HG02623 (cell line): ENCODE measurements around the gene SPATA31D3.
"Not testable (repeated sequence)": the region's sequence is repeated elsewhere in the genome, so short reads cannot be mapped to it uniquely, and the experiment has no call there.

Source experiments
- ATAC-seq: cut with Tn5 transposase; IDR thresholded peaks from one replicate; pipeline ENCODE4 v1.9.1; 2021; ENCODE audit warnings: moderate library complexity; ENCODE audit not compliant: unreplicated experiment

Gene SPATA31D3

GRCh38 chr9:81976351-81976750, 33.1 kb downstream of the SPATA31D3 start:
- ATAC-seq, result no peak

GRCh38 chr9:81979196-81979595, 35.9 kb downstream of the SPATA31D3 start:
- ATAC-seq, result no peak

- ATAC-seq, result no peak
Observed at GRCh38 chr9:81980568-81980967, 37.3 kb downstream of the SPATA31D3 start.

- ATAC-seq, result no peak
Observed at GRCh38 chr9:81981883-81982282, 38.6 kb downstream of the SPATA31D3 start.

GRCh38 chr9:81984928-81985327, 41.6 kb downstream of the SPATA31D3 start:
- no peak for ATAC-seq

- no peak for ATAC-seq
Observed at GRCh38 chr9:81986051-81986450, 42.8 kb downstream of the SPATA31D3 start.

- ATAC-seq, result not testable (repeated sequence)
Observed at GRCh38 chr9:81988472-81988871, 45.2 kb downstream of the SPATA31D3 start, which contains the start of gene SPATA31D1. TSS of gene SPATA31D1 (plus strand) at chr9:81988772. CDS start at chr9:81988819, 47 bp downstream.

- ATAC-seq, result no peak
Observed at GRCh38 chr9:81989700-81990099, 46.4 kb downstream of the SPATA31D3 start.

- no peak for ATAC-seq
Observed at GRCh38 chr9:81993656-81994055, 50.4 kb downstream of the SPATA31D3 start.
